Measurements from ENCODE around the gene DHX9.

DHX9 gene

GRCh38 chr1:182877842-182878241, 38.7 kb downstream of the DHX9 start:
- intact Hi-C loops (cut with DNase I; ENCODE audit: low total_unique reads): no loop called here
- H3K4me1 ChIP-seq: no peaks in the 10 kb centered on the region

GRCh38 chr1:182884872-182885271, 45.7 kb downstream of the DHX9 start:
- Histone ChIP-seq H3K4me1 (no peaks in the 10 kb centered on the region), H3K27me3 (no peaks in the 10 kb centered on the region), H3K27ac (no peak overlapping the region), H3K9me3 (no peaks in the 10 kb centered on the region), H3K4me3 (no peak overlapping the region), H3K36me3 (peaks cover 85 to 94% (median 91%) of the 10 kb centered on the region in 3 donors)
- intact Hi-C loops (cut with DNase I; ENCODE audit: low total_unique reads): no loop called here
- DNase-seq: no peak
- TF ChIP-seq CTCF (IDR thresholded peaks at IDR 0.05): no peak

More at GRCh38 chr1:182877842-182878241, 38.7 kb downstream of the DHX9 start:
- no peaks in the 10 kb centered on the region for H3K27me3 ChIP-seq
- peaks cover 96 to 100% (median 100%) of the 10 kb centered on the region in 3 donors for H3K36me3 ChIP-seq
- H3K27ac ChIP-seq: no peak overlapping the region
- H3K4me3 ChIP-seq: no peak overlapping the region
- no peak for DNase-seq
- no peaks in the 10 kb centered on the region for H3K9me3 ChIP-seq
- no peak for TF ChIP-seq CTCF (IDR thresholded peaks at IDR 0.05)

GRCh38 chr1:182885591-182885990, 46.4 kb downstream of the DHX9 start:
- Histone ChIP-seq H3K27me3 (no peaks in the 10 kb centered on the region), H3K27ac (no peak overlapping the region), H3K36me3 (peaks cover 78 to 87% (median 84%) of the 10 kb centered on the region in 3 donors), H3K4me3 (no peak overlapping the region), H3K4me1 (no peaks in the 10 kb centered on the region), H3K9me3 (no peaks in the 10 kb centered on the region)
- no peak for DNase-seq
- intact Hi-C loops (cut with DNase I; ENCODE audit: low total_unique reads): no loop called here
- no peak for TF ChIP-seq CTCF (IDR thresholded peaks at IDR 0.05)

GRCh38 chr1:182886985-182887384, 47.8 kb downstream of the DHX9 start:
- no peaks in the 10 kb centered on the region for H3K4me1 ChIP-seq
- no peak for DNase-seq
- intact Hi-C loops (cut with DNase I; ENCODE audit: low total_unique reads): no loop called here
- no peak overlapping the region for H3K4me3 ChIP-seq
- no peak overlapping the region for H3K27ac ChIP-seq
- H3K9me3 ChIP-seq: no peaks in the 10 kb centered on the region
- TF ChIP-seq CTCF (IDR thresholded peaks at IDR 0.05): no peak
- no peaks in the 10 kb centered on the region for H3K27me3 ChIP-seq
- peaks cover 64 to 73% (median 70%) of the 10 kb centered on the region in 3 donors for H3K36me3 ChIP-seq

GRCh38 chr1:182888736-182889531, 49.8 kb downstream of the DHX9 start:
- no peaks in the 10 kb centered on the region for H3K27me3 ChIP-seq
- no peaks in the 10 kb centered on the region for H3K4me1 ChIP-seq
- no peak for TF ChIP-seq CTCF (IDR thresholded peaks at IDR 0.05)
- H3K27ac ChIP-seq: no peak overlapping the region
- no peak overlapping the region for H3K4me3 ChIP-seq
- intact Hi-C loops (cut with DNase I; ENCODE audit: low total_unique reads): no loop called here
- H3K9me3 ChIP-seq: no peaks in the 10 kb centered on the region
- peaks cover 45 to 54% (median 50%) of the 10 kb centered on the region in 3 donors for H3K36me3 ChIP-seq
- no peak for DNase-seq

Measured in tibial artery (tissue), 4 donors.